NCI-H128 (cell line): Measurements from ENCODE around the gene C10orf105.

ENCODE experiments used
- DNase-seq: peaks from one replicate; lab custom pipeline; 2025; ENCODE audit not compliant: unreplicated experiment; lab: John Stamatoyannopoulos, UW

Gene C10orf105

DNA sequence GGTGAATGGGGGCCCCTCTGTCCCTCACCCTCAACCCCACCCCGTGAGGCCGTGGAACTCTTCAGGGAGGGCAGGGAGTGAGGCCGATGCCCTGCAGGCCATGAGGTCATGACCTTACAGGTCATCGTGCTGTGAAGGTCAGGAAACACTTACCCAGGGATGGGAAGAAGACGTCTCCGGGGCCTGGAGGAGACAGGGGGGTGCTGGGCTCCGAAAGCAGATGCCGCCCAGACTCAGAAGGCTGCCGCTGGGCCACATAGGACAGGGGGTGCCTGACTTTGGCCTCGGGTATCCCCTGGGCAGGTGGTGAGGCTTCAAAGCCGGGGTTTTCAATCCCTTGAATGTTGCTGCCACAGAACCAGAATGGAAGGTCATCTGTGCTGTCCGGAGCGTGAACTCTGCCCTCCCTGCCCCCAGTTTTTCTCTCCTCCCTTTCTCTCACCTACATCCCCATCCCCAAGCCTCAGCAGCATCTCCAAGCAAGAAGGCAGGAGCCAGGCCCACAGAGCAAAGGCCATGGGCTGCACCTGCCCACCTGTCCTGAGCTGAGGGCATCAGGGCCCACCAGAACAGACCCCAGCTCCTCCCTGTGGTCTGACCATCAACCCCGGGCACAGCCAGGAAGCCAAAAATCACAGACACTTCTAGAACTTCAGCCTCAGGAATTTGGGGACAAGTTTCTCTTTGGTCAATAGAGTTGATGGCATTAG lies 32.1 kb upstream of the C10orf105 start:
- DNase-seq = no peak

DNA sequence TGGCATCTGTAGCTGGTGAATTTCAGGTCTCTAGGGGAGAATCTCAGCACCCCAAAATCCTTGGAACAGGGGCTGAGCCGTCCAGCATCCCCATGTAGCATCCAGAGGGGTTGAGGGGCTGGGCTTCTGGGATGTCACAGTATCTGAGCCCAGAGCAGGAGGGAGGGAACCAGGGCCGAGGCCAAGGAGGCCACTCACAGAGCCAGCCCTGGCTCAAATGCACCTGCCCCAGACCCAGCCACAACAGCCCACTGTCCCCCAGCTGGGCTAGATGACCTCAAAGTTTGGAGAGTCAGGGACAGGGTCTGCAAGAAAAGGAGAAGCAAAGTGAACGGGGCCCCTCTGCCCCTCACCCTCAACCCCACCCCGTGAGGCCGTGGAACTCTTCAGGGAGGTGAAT lies 31.4 kb upstream of the C10orf105 start:
- no peak for DNase-seq

GRCh38 chr10:71750124-71750841 lies 30.7 kb upstream of the C10orf105 start:
- no peak for DNase-seq

DNA sequence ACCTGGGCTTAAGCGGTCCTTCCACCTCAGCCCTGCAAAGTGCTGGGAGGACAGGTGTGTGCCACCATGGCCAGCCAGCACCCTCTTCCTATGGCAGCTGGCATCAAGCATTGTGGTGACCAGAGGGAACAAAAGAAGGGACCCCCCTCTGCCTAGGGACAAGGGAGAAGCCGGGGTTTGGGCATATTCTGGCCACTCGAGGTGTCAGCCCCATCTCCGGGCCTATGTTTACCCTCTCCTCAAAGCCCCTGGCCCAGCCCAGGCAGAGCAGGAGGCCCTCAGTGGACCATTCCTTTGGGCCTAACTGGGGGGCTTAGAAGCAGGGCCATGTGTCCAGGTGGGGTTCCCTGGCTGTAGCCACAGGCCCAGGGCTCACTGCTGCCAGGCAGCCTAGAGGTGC lies 29.8 kb upstream of the C10orf105 start:
- DNase-seq = no peak

GRCh38 chr10:71748671-71749191 lies 29.2 kb upstream of the C10orf105 start:
- DNase-seq = no peak

GRCh38 chr10:71747551-71748523 lies 28.3 kb upstream of the C10orf105 start:
- no peak for DNase-seq

DNA sequence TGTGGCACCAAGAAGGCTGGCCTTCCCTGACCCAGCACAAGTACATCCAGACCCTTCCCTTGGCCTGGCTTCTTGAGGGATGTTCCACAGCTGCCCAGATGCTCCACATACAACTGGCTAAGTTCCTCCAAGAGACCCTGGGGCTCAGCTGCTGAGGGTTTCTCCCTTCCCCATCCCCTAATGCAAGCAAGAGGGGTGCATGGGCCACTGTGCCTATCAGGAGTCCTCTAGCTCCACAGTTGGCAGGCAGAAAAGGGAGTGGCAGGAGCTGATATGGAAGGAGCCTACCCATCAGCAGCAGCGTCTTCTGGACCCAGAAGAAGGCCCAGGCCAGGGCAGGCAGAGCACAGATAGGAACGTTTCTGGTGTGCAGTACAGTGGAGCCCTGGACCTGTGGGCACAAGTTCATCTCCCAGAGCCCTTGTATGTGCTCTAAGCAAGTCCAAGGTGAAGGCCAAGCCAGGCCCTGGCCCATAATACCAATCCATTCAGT lies 27.5 kb upstream of the C10orf105 start:
- no peak for DNase-seq

DNA sequence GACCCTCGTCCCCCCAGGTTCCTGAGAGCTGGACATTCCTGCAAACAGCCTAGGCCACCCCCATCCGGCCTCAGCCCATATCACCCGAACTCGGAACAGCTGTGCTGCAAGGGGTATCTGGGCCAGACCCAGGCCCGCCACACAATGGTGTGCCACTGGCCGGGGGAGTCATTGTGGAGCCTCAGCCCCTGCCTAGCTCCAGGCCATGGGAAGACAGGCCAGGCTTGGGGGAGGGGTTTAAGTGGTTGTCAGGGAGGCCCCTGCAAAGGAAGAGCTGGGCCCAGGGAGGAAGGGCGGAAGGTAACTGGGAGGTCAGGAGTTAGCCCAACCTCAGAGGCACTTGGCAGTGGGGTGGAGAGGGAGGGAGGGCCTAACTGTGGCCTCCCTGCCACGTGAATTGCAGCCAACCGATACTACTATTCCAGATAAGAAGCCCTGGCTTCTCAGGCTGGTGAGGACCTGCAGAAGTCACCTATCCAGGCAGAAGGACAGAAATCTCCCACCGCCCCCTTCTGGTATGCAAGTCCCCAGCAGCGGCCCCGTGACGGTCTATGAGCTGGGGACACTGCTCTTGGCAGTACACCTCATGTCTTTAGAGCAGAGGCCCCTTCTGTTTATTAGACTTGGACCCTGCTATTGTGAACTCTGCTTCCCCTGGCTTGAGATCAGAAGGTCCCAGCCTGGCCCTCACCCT lies 26.9 kb upstream of the C10orf105 start:
- no peak for DNase-seq

DNA sequence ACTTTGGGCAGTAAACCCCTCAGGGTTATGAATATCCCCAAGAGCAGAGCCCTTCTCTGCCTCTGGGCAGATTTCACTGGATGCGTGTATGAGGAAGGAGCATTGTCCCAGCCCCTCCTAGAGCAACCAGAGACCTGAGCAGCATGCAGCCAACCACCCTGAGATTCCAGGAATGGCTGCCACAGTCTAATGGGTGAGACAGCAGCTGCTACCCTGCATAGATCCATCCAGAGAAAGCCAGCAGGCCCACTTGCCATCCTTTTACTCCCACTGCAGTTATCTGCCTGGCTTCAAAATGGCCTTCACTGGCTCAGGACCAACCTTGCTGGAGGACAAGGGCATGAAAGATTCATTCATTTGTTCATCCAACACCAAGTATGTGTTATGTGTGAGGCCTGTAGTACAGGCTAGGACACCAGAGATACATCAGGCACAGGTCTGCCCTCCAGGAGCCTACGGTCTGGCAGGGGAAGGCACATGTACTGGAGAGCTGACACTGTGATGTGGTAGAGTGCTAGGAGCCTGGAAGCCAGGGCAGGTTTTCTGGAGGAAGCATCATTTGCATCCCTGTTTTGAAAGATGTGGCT lies 26.2 kb upstream of the C10orf105 start:
- DNase-seq = no peak

GRCh38 chr10:71744897-71745663 lies 25.5 kb upstream of the C10orf105 start:
- DNase-seq = no peak

DNA sequence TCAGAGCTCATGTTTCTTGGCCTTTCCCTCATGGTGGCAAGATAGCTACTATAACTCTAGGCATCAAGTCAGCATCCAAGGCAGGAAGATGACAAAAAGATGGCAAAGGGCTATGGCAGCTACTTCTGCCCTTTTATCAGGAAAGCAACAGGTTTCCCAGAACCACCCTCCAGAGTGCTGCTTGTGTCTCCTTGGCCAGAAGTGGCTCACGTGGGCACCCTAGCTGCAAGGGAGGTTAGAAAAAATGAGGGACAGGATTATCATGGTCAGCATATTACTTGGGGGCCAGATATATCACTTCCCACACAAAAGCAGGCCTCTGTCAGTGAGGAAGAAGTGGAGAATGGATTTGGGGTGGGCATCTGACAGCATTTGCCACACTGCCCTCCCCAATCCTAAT lies 24.3 kb upstream of the C10orf105 start:
- no peak for DNase-seq

DNA sequence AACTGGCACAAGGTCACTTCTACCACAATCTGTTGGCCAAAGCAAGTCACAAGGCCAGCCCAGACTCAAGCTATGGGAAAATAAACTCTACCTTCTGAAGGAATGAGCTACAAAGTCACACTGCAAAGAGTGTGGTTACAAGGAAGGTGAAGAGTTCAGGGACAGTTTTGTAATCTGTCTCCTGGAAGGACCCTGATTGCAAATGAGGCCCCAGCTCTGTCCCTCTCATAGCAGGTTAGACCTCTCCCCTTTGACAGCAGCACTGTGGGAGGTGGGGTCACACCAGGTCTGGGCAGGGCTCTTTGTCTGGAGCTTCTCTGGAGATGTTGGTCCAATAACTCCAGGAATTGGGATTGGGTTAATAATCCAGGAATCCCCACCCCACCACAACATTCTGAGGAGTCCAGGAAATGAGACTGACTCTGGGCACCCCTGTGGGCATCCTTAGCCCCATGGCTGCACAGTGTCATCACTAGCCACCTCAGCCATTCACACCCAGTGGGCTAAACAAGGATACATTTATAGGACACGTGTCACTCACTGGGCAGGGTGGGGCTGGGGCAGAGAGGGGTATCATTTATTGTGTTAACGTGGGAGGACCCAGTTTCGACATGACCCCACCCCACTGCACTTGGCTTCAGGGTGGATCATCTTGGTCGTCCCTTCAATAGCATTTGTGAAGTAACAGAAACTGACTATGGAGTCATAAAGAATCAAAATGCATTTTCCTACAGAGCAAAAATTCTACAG lies 23.7 kb upstream of the C10orf105 start:
- DNase-seq = no peak

DNA sequence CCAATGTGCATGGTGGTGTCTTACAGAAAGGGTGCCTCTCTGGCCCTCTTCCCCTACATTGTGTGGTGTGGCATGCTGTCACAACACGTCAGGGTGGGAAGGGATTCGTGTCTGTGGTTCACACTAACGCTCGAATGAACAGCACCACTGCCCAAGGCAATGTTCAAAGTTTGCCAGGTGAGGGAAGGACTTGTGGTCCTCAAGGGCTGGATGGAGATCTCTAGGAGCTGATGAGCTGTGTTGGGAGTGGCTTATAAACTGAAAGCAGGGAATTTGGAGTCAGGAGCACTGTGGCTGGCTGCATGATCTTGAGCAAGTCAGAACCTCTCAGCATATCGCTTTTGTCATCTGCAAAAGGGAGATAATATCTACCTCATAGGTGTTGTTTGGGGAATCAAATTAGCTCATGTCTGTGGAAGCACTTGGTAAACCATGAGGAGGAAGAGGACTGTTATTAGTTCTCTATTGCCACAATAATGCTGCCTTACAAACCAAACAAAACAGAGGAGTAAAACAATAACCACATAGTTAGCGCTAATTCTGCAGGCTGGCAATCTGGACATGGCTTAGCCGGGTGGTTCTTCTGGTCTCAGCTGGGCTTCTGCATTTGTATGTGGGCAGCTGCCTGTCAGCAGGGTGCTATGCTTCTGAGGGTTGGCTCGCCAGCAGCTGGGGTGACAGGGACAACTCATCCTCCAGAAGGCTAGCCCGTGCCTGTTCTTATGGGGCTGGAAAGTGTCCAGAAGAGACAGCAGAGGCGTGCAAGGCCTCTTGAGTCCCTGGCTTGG lies 22.9 kb upstream of the C10orf105 start:
- DNase-seq = no peak

DNA sequence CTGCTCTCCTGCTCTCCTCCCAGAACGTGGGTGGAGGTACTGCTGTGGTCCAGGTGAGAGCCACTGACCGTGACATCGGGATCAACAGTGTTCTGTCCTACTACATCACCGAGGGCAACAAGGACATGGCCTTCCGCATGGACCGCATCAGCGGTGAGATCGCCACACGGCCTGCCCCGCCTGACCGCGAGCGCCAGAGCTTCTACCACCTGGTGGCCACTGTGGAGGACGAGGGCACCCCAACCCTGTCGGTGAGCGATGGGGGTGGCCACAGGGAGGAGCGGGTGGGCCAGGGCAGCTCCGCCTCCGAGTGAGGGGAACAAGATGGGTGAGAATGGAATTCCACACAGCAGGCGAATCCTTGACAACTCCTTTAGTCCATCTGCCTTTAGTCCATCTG lies 22.1 kb upstream of the C10orf105 start:
- no peak for DNase-seq

DNA sequence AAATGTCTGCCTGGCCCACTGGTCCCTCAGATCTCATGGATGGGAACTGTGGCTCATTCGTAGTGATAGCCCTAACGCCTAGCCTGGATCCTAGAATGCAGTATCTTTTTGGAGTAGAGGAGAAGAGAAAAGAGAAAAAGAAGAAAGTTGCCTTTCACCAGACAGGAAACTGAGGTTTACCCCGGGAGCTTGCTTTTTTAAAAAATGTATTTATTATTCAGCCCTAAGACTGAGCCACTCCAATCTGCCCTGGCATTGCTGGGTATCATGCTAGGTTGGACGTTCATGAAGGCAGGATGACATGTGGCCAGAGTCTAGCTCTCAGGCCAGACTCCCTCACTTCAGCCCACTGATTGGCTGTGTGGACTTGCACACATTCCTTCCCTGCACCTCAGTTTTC lies 21.5 kb upstream of the C10orf105 start:
- no peak for DNase-seq

DNA sequence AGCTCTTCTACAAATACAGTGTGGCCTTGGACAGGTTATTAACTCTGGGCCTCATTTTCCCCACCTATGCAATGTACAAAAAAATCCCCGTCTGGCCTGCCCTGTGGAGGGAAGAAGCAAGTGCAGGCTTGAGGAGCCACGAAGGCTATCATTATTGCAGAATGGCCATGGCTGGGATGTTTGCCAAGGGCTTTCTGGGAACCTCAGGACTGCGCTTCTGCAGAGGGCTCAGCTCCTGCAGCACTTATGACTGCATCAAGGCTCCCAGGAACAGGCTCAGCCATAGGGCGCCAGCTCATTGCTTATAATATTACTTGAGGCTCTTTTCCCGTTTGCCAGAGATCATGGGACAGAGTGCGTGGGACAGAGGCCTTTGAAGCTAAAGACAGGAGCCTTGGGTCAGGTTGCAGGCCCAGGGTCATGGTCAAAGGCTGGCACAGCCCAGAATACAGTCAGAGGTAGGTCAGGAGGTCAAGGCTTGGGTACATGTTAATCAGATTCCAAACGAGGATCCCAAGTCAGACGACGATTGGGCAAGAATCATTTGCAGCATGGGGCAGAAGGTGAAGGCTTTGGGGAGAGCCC lies 20.6 kb upstream of the C10orf105 start:
- DNase-seq = no peak

DNA sequence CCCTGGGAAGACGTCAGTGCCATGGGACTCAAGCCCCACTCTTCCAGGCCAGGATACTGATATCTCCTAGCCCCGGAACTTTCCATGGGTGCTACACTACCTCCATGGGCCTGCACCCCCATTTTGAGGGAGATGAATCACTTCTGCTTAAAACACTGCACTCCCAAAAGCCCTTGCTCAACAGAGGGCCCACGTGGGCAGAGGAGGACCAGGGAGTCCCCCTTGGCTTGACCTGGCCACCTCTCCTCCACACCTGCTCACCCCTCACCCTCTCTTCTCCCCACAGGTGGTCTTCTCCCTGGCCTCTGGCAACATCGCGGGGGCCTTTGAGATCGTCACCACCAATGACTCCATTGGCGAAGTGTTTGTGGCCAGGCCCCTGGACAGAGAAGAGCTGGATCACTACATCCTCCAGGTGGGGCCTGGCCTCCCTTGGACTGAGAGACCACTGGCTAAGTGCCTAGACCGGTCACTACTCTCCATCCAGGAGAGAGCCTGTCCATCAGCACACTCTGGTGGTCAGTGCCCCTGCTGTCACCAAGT lies 19.9 kb upstream of the C10orf105 start:
- no peak for DNase-seq
